ENCODE measurements around the gene TMEM164.
"Not testable (repeated sequence)": the region's sequence is repeated elsewhere in the genome, so short reads cannot be mapped to it uniquely, and the experiment has no call there.

TMEM164 gene

GRCh38 chrX:109967156-109967555 lies 35.8 kb upstream of the TMEM164 start:
- Histone ChIP-seq H3K4me1 (ENCODE audit: control extremely low read depth in 1 of 4, control insufficient read depth in 4 of 4, insufficient read depth in 4 of 4, low read length in 3 of 4) (no peaks in the 10 kb centered on the region), H3K27me3 (replicated peaks in 2 of 5; ENCODE audit: control insufficient read depth in 4 of 5, insufficient read depth in 5 of 5, low read length in 4 of 5) (peaks cover 0 to 2% (median 0%) of the 10 kb centered on the region in 5 experiments), H3K4me3 (ENCODE audit: control insufficient read depth in 1 of 7, extremely low read depth in 1 of 7, insufficient read depth in 4 of 7, low read depth in 2 of 7, low read length in 6 of 7) (no peak overlapping the region), H3K36me3 (ENCODE audit: control insufficient read depth in 4 of 4, insufficient read depth in 4 of 4, low read length in 3 of 4) (no peaks in the 10 kb centered on the region), H3K9me3 (ENCODE audit: control extremely low read depth in 1 of 5, control insufficient read depth in 4 of 5, insufficient read depth in 2 of 5, low read depth in 1 of 5, low read length in 4 of 5) (no peaks in the 10 kb centered on the region), H3K27ac (ENCODE audit: insufficient read depth in 1 of 2, low read depth in 1 of 2, low read length in 2 of 2, poor library complexity in 1 of 2, severe bottlenecking in 2 of 2) (no peak overlapping the region)
- ChIA-PET POLR2A (no interaction called here), CTCF (no interaction called here)
- no CpG with 5 or more reads among the region's 3 CpGs for WGBS (ENCODE audit: insufficient coverage)
- DNase-seq, result no peak

GRCh38 chrX:109970841-109971240 lies 32.1 kb upstream of the TMEM164 start:
- CTCF ChIA-PET; H3K4me1 ChIP-seq (ENCODE audit: control extremely low read depth in 1 of 4, control insufficient read depth in 4 of 4, insufficient read depth in 4 of 4, low read length in 3 of 4); POLR2A ChIA-PET; DNase-seq; H3K27ac ChIP-seq (ENCODE audit: insufficient read depth in 1 of 2, low read depth in 1 of 2, low read length in 2 of 2, poor library complexity in 1 of 2, severe bottlenecking in 2 of 2); H3K36me3 ChIP-seq (ENCODE audit: control insufficient read depth in 4 of 4, insufficient read depth in 4 of 4, low read length in 3 of 4); H3K9me3 ChIP-seq (ENCODE audit: control extremely low read depth in 1 of 5, control insufficient read depth in 4 of 5, insufficient read depth in 2 of 5, low read depth in 1 of 5, low read length in 4 of 5); H3K27me3 ChIP-seq (replicated peaks in 2 of 5; ENCODE audit: control insufficient read depth in 4 of 5, insufficient read depth in 5 of 5, low read length in 4 of 5); H3K4me3 ChIP-seq (ENCODE audit: control insufficient read depth in 1 of 7, extremely low read depth in 1 of 7, insufficient read depth in 4 of 7, low read depth in 2 of 7, low read length in 6 of 7): not testable (repeated sequence)
- 87% methylated on average over 4 of the region's 4 CpGs for WGBS (ENCODE audit: insufficient coverage)

- H3K27ac ChIP-seq (ENCODE audit: insufficient read depth in 1 of 2, low read depth in 1 of 2, low read length in 2 of 2, poor library complexity in 1 of 2, severe bottlenecking in 2 of 2), result peak overlapping the region in 1 of 2 experiments; percentile 37
- ChIA-PET POLR2A (no interaction called here), CTCF (no interaction called here)
- no peak for DNase-seq
- H3K9me3 ChIP-seq (ENCODE audit: control extremely low read depth in 1 of 5, control insufficient read depth in 4 of 5, insufficient read depth in 2 of 5, low read depth in 1 of 5, low read length in 4 of 5), result no peaks in the 10 kb centered on the region
- H3K27me3 ChIP-seq (replicated peaks in 2 of 5; ENCODE audit: control insufficient read depth in 4 of 5, insufficient read depth in 5 of 5, low read length in 4 of 5), result peaks cover 0 to 4% (median 0%) of the 10 kb centered on the region in 5 experiments
- no peak overlapping the region for H3K4me3 ChIP-seq (ENCODE audit: control insufficient read depth in 1 of 7, extremely low read depth in 1 of 7, insufficient read depth in 4 of 7, low read depth in 2 of 7, low read length in 6 of 7)
- WGBS (ENCODE audit: insufficient coverage), result no CpG with 5 or more reads among the region's 1 CpG
- H3K36me3 ChIP-seq (ENCODE audit: control insufficient read depth in 4 of 4, insufficient read depth in 4 of 4, low read length in 3 of 4), result no peaks in the 10 kb centered on the region
- peaks cover 0 to 8% (median 5%) of the 10 kb centered on the region in 4 experiments for H3K4me1 ChIP-seq (ENCODE audit: control extremely low read depth in 1 of 4, control insufficient read depth in 4 of 4, insufficient read depth in 4 of 4, low read length in 3 of 4)
Measured at GRCh38 chrX:109974906-109975655, 27.8 kb upstream of the TMEM164 start.

GRCh38 chrX:109985210-109985609 lies 17.7 kb upstream of the TMEM164 start:
- POLR2A ChIA-PET; H3K9me3 ChIP-seq (ENCODE audit: control extremely low read depth in 1 of 5, control insufficient read depth in 4 of 5, insufficient read depth in 2 of 5, low read depth in 1 of 5, low read length in 4 of 5); H3K36me3 ChIP-seq (ENCODE audit: control insufficient read depth in 4 of 4, insufficient read depth in 4 of 4, low read length in 3 of 4); H3K27ac ChIP-seq (ENCODE audit: insufficient read depth in 1 of 2, low read depth in 1 of 2, low read length in 2 of 2, poor library complexity in 1 of 2, severe bottlenecking in 2 of 2); CTCF ChIA-PET; H3K4me3 ChIP-seq (ENCODE audit: control insufficient read depth in 1 of 7, extremely low read depth in 1 of 7, insufficient read depth in 4 of 7, low read depth in 2 of 7, low read length in 6 of 7); H3K4me1 ChIP-seq (ENCODE audit: control extremely low read depth in 1 of 4, control insufficient read depth in 4 of 4, insufficient read depth in 4 of 4, low read length in 3 of 4); DNase-seq; H3K27me3 ChIP-seq (replicated peaks in 2 of 5; ENCODE audit: control insufficient read depth in 4 of 5, insufficient read depth in 5 of 5, low read length in 4 of 5): not testable (repeated sequence)
- WGBS (ENCODE audit: insufficient coverage), result no CpG with 5 or more reads among the region's 4 CpGs

- Histone ChIP-seq H3K9me3 (ENCODE audit: control extremely low read depth in 1 of 5, control insufficient read depth in 4 of 5, insufficient read depth in 2 of 5, low read depth in 1 of 5, low read length in 4 of 5) (no peaks in the 10 kb centered on the region), H3K4me1 (ENCODE audit: control extremely low read depth in 1 of 4, control insufficient read depth in 4 of 4, insufficient read depth in 4 of 4, low read length in 3 of 4) (peaks cover 6 to 22% (median 11%) of the 10 kb centered on the region in 4 experiments), H3K4me3 (ENCODE audit: control insufficient read depth in 1 of 7, extremely low read depth in 1 of 7, insufficient read depth in 4 of 7, low read depth in 2 of 7, low read length in 6 of 7) (no peak overlapping the region), H3K27me3 (replicated peaks in 2 of 5; ENCODE audit: control insufficient read depth in 4 of 5, insufficient read depth in 5 of 5, low read length in 4 of 5) (no peaks in the 10 kb centered on the region), H3K36me3 (ENCODE audit: control insufficient read depth in 4 of 4, insufficient read depth in 4 of 4, low read length in 3 of 4) (no peaks in the 10 kb centered on the region), H3K27ac (ENCODE audit: insufficient read depth in 1 of 2, low read depth in 1 of 2, low read length in 2 of 2, poor library complexity in 1 of 2, severe bottlenecking in 2 of 2) (no peak overlapping the region)
- ChIA-PET CTCF (interaction anchor here (1.5 kb wide), 1 partner anchor 100 kb away, joined by 3 read pairs; no protein-coding TSS in a partner anchor), POLR2A (no interaction called here)
- 83% methylated on average over 2 of the region's 2 CpGs for WGBS (ENCODE audit: insufficient coverage)
- no peak for DNase-seq
Measured at GRCh38 chrX:109987884-109988283, 15.0 kb upstream of the TMEM164 start.

- peak in 2 of 3 donors; percentile 41 to 53 for DNase-seq
- no peaks in the 10 kb centered on the region for H3K36me3 ChIP-seq (ENCODE audit: control insufficient read depth in 4 of 4, insufficient read depth in 4 of 4, low read length in 3 of 4)
- 50% methylated on average over 1 of the region's 3 CpGs for WGBS (ENCODE audit: insufficient coverage)
- no peaks in the 10 kb centered on the region for H3K27me3 ChIP-seq (replicated peaks in 2 of 5; ENCODE audit: control insufficient read depth in 4 of 5, insufficient read depth in 5 of 5, low read length in 4 of 5)
- H3K9me3 ChIP-seq (ENCODE audit: control extremely low read depth in 1 of 5, control insufficient read depth in 4 of 5, insufficient read depth in 2 of 5, low read depth in 1 of 5, low read length in 4 of 5), result no peaks in the 10 kb centered on the region
- H3K4me3 ChIP-seq (ENCODE audit: control insufficient read depth in 1 of 7, extremely low read depth in 1 of 7, insufficient read depth in 4 of 7, low read depth in 2 of 7, low read length in 6 of 7), result no peak overlapping the region
- H3K4me1 ChIP-seq (ENCODE audit: control extremely low read depth in 1 of 4, control insufficient read depth in 4 of 4, insufficient read depth in 4 of 4, low read length in 3 of 4), result peaks cover 6 to 22% (median 13%) of the 10 kb centered on the region in 4 experiments
- H3K27ac ChIP-seq (ENCODE audit: insufficient read depth in 1 of 2, low read depth in 1 of 2, low read length in 2 of 2, poor library complexity in 1 of 2, severe bottlenecking in 2 of 2), result no peak overlapping the region
- POLR2A ChIA-PET, result no interaction called here
- CTCF ChIA-PET, result interaction anchor here (1.2 kb wide), 1 partner anchor 9 kb away, joined by 3 read pairs; no protein-coding TSS in a partner anchor
Measured at GRCh38 chrX:109990582-109991276, 12.2 kb upstream of the TMEM164 start.

GRCh38 chrX:109992203-109992602 lies 10.7 kb upstream of the TMEM164 start:
- POLR2A ChIA-PET, result no interaction called here

More at GRCh38 chrX:109992203-109992602, 10.7 kb upstream of the TMEM164 start:
- Histone ChIP-seq H3K27me3 (replicated peaks in 2 of 5; ENCODE audit: control insufficient read depth in 4 of 5, insufficient read depth in 5 of 5, low read length in 4 of 5) (no peaks in the 10 kb centered on the region), H3K9me3 (ENCODE audit: control extremely low read depth in 1 of 5, control insufficient read depth in 4 of 5, insufficient read depth in 2 of 5, low read depth in 1 of 5, low read length in 4 of 5) (no peaks in the 10 kb centered on the region), H3K36me3 (ENCODE audit: control insufficient read depth in 4 of 4, insufficient read depth in 4 of 4, low read length in 3 of 4) (no peaks in the 10 kb centered on the region), H3K4me1 (ENCODE audit: control extremely low read depth in 1 of 4, control insufficient read depth in 4 of 4, insufficient read depth in 4 of 4, low read length in 3 of 4) (peaks cover 6 to 22% (median 13%) of the 10 kb centered on the region in 4 experiments), H3K27ac (ENCODE audit: insufficient read depth in 1 of 2, low read depth in 1 of 2, low read length in 2 of 2, poor library complexity in 1 of 2, severe bottlenecking in 2 of 2) (no peak overlapping the region), H3K4me3 (ENCODE audit: control insufficient read depth in 1 of 7, extremely low read depth in 1 of 7, insufficient read depth in 4 of 7, low read depth in 2 of 7, low read length in 6 of 7) (no peak overlapping the region)
- DNase-seq, result no peak
- CTCF ChIA-PET, result interaction anchor here (0.6 to 0.8 kb wide), 2 partner anchors 11 to 107 kb away, joined by 3 read pairs; partner anchors contain the start of gene TMEM164
- no CpG with 5 or more reads among the region's 1 CpG for WGBS (ENCODE audit: insufficient coverage)
